ENCODE measurements around the gene PAX3. TPM values are rescaled to one million over a fixed set of nuclear protein-coding genes. Genes with fewer than 3 reads are reported as not detected.
"Not testable (repeated sequence)": the region's sequence is repeated elsewhere in the genome, so short reads cannot be mapped to it uniquely, and the experiment has no call there.

The PAX3 gene
- total and polyA plus RNA-seq, 8 donors = not detected

- WGBS, 5 donors = 77 to 88% (median 85%) methylated on average over 4 of the region's 4 CpGs
- intact Hi-C loops (cut with DNase I; ENCODE audit: low total_unique reads) = no loop called here
- H3K27me3 ChIP-seq = peaks cover 0 to 7% (median 0%) of the 10 kb centered on the region in 3 donors
- H3K9me3 ChIP-seq = no peaks in the 10 kb centered on the region
- H3K27ac ChIP-seq = no peak overlapping the region
- no peak for TF ChIP-seq POLR2AphosphoS5 (IDR thresholded peaks at IDR 0.05)
- TF ChIP-seq, protein P1, sequence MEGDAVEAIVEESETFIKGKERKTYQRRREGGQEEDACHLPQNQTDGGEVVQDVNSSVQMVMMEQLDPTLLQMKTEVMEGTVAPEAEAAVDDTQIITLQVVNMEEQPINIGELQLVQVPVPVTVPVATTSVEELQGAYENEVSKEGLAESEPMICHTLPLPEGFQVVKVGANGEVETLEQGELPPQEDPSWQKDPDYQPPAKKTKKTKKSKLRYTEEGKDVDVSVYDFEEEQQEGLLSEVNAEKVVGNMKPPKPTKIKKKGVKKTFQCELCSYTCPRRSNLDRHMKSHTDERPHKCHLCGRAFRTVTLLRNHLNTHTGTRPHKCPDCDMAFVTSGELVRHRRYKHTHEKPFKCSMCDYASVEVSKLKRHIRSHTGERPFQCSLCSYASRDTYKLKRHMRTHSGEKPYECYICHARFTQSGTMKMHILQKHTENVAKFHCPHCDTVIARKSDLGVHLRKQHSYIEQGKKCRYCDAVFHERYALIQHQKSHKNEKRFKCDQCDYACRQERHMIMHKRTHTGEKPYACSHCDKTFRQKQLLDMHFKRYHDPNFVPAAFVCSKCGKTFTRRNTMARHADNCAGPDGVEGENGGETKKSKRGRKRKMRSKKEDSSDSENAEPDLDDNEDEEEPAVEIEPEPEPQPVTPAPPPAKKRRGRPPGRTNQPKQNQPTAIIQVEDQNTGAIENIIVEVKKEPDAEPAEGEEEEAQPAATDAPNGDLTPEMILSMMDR (IDR thresholded peaks at IDR 0.05) = no peak
- no peak for TF ChIP-seq POLR2A (IDR thresholded peaks at IDR 0.05)
- TF ChIP-seq EP300 (IDR thresholded peaks at IDR 0.05) = no peak
- no peak overlapping the region for H3K4me3 ChIP-seq
- no peaks in the 10 kb centered on the region for H3K36me3 ChIP-seq
- DNase-seq = no peak
- H3K4me1 ChIP-seq = no peaks in the 10 kb centered on the region
These were observed 139.6 kb downstream of the PAX3 start for GRCh38 chr2:222159221-222159620.

GRCh38 chr2:222155003-222155664 is 143.7 kb downstream of the PAX3 start:
- H3K27me3 ChIP-seq; H3K27ac ChIP-seq; H3K4me3 ChIP-seq; intact Hi-C loops (cut with DNase I; ENCODE audit: low total_unique reads); H3K36me3 ChIP-seq; H3K9me3 ChIP-seq; H3K4me1 ChIP-seq; DNase-seq: not testable (repeated sequence)
- WGBS, 5 donors = 17 to 66% (median 36%) methylated on average over 8 to 27 of the region's 27 CpGs

Other genes with a start within 250 kb of the PAX3 start
- gene SGPP2, start 125.5 kb upstream of the PAX3 start, total RNA-seq = 10 to 100 TPM; 18.2 to 50.4 (median 27.4) TPM
- 1 to 10 TPM; 1.7 to 3.9 (median 2.3) TPM for gene SGPP2, start 125.5 kb upstream of the PAX3 start, polyA plus RNA-seq

Data from stomach (tissue), 9 donors.